DOHH2 (cell line): ENCODE results near the gene TERT.
A peak's percentile ranks its signal among the peaks of the same experiment; 100 is the strongest.

Source experiments
- H3F3A ChIP-seq: fragments of 200-600 bp; sonication (generic), shearing (Covaris generic); 2 replicates; pipeline ENCODE4 v1.6.0; 2016; ENCODE audit warnings: antibody characterized with exemption, mild to moderate bottlenecking; ENCODE audit not compliant: control insufficient read depth, insufficient read depth
- H3K27ac ChIP-seq: fragments of 200-600 bp; sonication (generic); 2 replicates; pipeline ENCODE4 v1.5.1; 2014; ENCODE audit warnings: low read depth, mild to moderate bottlenecking, low read length, moderate library complexity
- H3K27me3 ChIP-seq: fragments of 200-600 bp; sonication (generic); 2 replicates; pipeline ENCODE4 v1.6.1; 2014; ENCODE audit warnings: mild to moderate bottlenecking, low read length, mixed read lengths; ENCODE audit not compliant: control insufficient read depth
- H3K36me3 ChIP-seq: fragments of 200-600 bp; sonication (generic); 2 replicates; pipeline ENCODE4 v1.6.1; 2014; ENCODE audit warnings: mild to moderate bottlenecking, low read length, moderate library complexity, mixed read lengths; ENCODE audit not compliant: control insufficient read depth
- H3K4me1 ChIP-seq: fragments of 200-600 bp; sonication (generic); 2 replicates; pipeline ENCODE4 v1.6.1; 2014; ENCODE audit warnings: mild to moderate bottlenecking, low read length, mixed read lengths; ENCODE audit not compliant: control insufficient read depth
- H3K4me2 ChIP-seq: fragments of 200-600 bp; sonication (generic); 2 replicates; pipeline ENCODE4 v1.6.0; 2014; ENCODE audit warnings: mild to moderate bottlenecking, low read length, moderate library complexity
- H3K4me3 ChIP-seq: fragments of 200-600 bp; sonication (generic); 2 replicates; pipeline ENCODE4 v1.5.1; 2014; ENCODE audit warnings: mild to moderate bottlenecking, low read length, mixed read lengths
- H3K79me2 ChIP-seq: fragments of 200-600 bp; sonication (generic); 2 replicates; pipeline ENCODE4 v1.6.1; 2014; ENCODE audit warnings: mild to moderate bottlenecking, low read length, mixed read lengths; ENCODE audit not compliant: control insufficient read depth
- H3K9me2 ChIP-seq: fragments of 200-600 bp; sonication (generic); replicated peaks from 2 replicates; pipeline ENCODE4 v1.6.1; 2014; ENCODE audit warnings: mild to moderate bottlenecking, low read length, mixed read lengths; ENCODE audit not compliant: control insufficient read depth
- H3K9me3 ChIP-seq: fragments of 200-600 bp; sonication (generic); 2 replicates; pipeline ENCODE4 v1.6.1; 2014; ENCODE audit warnings: antibody characterized with exemption, low read length, mixed read lengths; ENCODE audit not compliant: control insufficient read depth, insufficient read depth
- H4K20me1 ChIP-seq: fragments of 200-600 bp; sonication (generic); 2 replicates; pipeline ENCODE4 v1.6.0; 2014; ENCODE audit warnings: low read depth, mild to moderate bottlenecking, antibody characterized with exemption, low read length, moderate library complexity; ENCODE audit not compliant: control insufficient read depth, insufficient read depth
- CTCF ChIP-seq: fragments of 200-600 bp; sonication (generic); IDR thresholded peaks from one replicate; pipeline ENCODE4 v1.5.1; 2014; ENCODE audit warnings: antibody characterized with exemption, mild to moderate bottlenecking, low read depth, low read length; ENCODE audit not compliant: poor library complexity, severe bottlenecking
- EZH2phosphoT487 ChIP-seq: fragments of 200-600 bp; sonication (generic); IDR thresholded peaks from 2 replicates; pipeline ENCODE4 v1.6.1; 2017; ENCODE audit warnings: borderline replicate concordance, mild to moderate bottlenecking, antibody characterized with exemption, low read length, moderate library complexity, mixed read lengths

Gene TERT

GRCh38 chr5:1316588-1317340 lies 21.9 kb upstream of the TERT start:
- TF ChIP-seq CTCF (no peak), EZH2phosphoT487 (no peak)
- Histone ChIP-seq H3K4me2 (peak overlapping the region; percentile 92), H3K4me3 (peak overlapping the region; percentile 75), H4K20me1 (no peaks in the 10 kb centered on the region), H3K27me3 (no peaks in the 10 kb centered on the region), H3K4me1 (peaks cover 85% of the 10 kb centered on the region), H3F3A (peaks cover 64% of the 10 kb centered on the region), H3K79me2 (peaks cover 16% of the 10 kb centered on the region), H3K27ac (peak overlapping the region; percentile 97), H3K9me3 (peaks cover 1% of the 10 kb centered on the region; the same call in 1 of the 2 replicates), H3K9me2 (no peaks in the 10 kb centered on the region), H3K36me3 (peaks cover 81% of the 10 kb centered on the region)

GRCh38 chr5:1315709-1316587 lies 21.1 kb upstream of the TERT start:
- peaks cover 64% of the 10 kb centered on the region for H3F3A ChIP-seq
- no peaks in the 10 kb centered on the region for H3K9me2 ChIP-seq
- H3K4me3 ChIP-seq: peak overlapping the region; percentile 75
- peaks cover 16% of the 10 kb centered on the region for H3K79me2 ChIP-seq
- H4K20me1 ChIP-seq: no peaks in the 10 kb centered on the region
- H3K27ac ChIP-seq: peak overlapping the region; percentile 97
- H3K36me3 ChIP-seq: peaks cover 81% of the 10 kb centered on the region
- peaks cover 94% of the 10 kb centered on the region for H3K4me1 ChIP-seq
- TF ChIP-seq EZH2phosphoT487 (no peak), CTCF (no peak)
- no peaks in the 10 kb centered on the region for H3K27me3 ChIP-seq
- H3K4me2 ChIP-seq: peak overlapping the region; percentile 92
- peaks cover 9% of the 10 kb centered on the region for H3K9me3 ChIP-seq

GRCh38 chr5:1315018-1315708 lies 20.3 kb upstream of the TERT start:
- Histone ChIP-seq H3K9me2 (no peaks in the 10 kb centered on the region), H3K4me2 (peak overlapping the region; percentile 92), H3K9me3 (peaks cover 16% of the 10 kb centered on the region), H3K27me3 (no peaks in the 10 kb centered on the region), H4K20me1 (no peaks in the 10 kb centered on the region), H3K36me3 (peaks cover 81% of the 10 kb centered on the region), H3K4me1 (peaks cover 95% of the 10 kb centered on the region), H3F3A (peaks cover 67% of the 10 kb centered on the region), H3K79me2 (peaks cover 16% of the 10 kb centered on the region), H3K4me3 (peak overlapping the region; percentile 75), H3K27ac (peak overlapping the region; percentile 97)
- no peak for TF ChIP-seq CTCF
- TF ChIP-seq EZH2phosphoT487: no peak
